SK-N-SH (cell line): ENCODE results near the gene LCN15. TPM values are rescaled to one million over a fixed set of nuclear protein-coding genes. Genes with fewer than 3 reads are reported as not detected.

Experiments
- CTCF ChIA-PET: fragments of 300-600, 350-600 bp; formaldehyde crosslinking; extraction: SDS; loops from one replicate; lab custom pipeline; 2021; lab: Yijun Ruan, JAX
- POLR2A ChIA-PET: fragments of 350-600 bp; sonication (Branson Sonifier 250); formaldehyde crosslinking; extraction: SDS; loops from one replicate; lab custom pipeline; 2020; ENCODE audit warnings: antibody characterized with exemption, inconsistent platforms; lab: Yijun Ruan, JAX
- DNase-seq: peaks from one replicate; pipeline ENCODE4 v3.0.0; 2012
- H2AFZ ChIP-seq: fragments of 200-600 bp; sonication (generic); 2 replicates; pipeline ENCODE4 v1.8.1; 2016; ENCODE audit warnings: antibody characterized with exemption, mild to moderate bottlenecking, low read depth
- H3F3A ChIP-seq: fragments of 200-600 bp; sonication (generic); replicated peaks from 2 replicates; pipeline ENCODE3; 2016; ENCODE audit warnings: antibody characterized with exemption, mild to moderate bottlenecking; ENCODE audit not compliant: insufficient read depth
- H3K27ac ChIP-seq, 2 experiments: fragments of 200-500 bp in 1 of 2; fragments of 200-600 bp in 1 of 2; sonication (Bioruptor generic) in 1 of 2; sonication (generic), shearing (Covaris generic) in 1 of 2; 2 replicates each; pipeline versions ENCODE4 v1.5.1 to v1.6.1; 2014 to 2016; ENCODE audit warnings: low read depth in 2 of 2, inconsistent platforms in 1 of 2, low read length in 1 of 2, mild to moderate bottlenecking in 1 of 2, mixed read lengths in 1 of 2
- H3K27me3 ChIP-seq: fragments of 200-600 bp; sonication (generic), shearing (Covaris generic); 2 replicates; pipeline ENCODE4 v1.6.1; 2016; ENCODE audit warnings: mixed run types; ENCODE audit not compliant: insufficient read depth
- H3K36me3 ChIP-seq, 2 experiments: fragments of 200-500 bp in 1 of 2; fragments of 200-600 bp in 1 of 2; sonication (Bioruptor generic) in 1 of 2; sonication (generic) in 1 of 2; replicated peaks in 1 of 2; 2 replicates each; pipeline versions ENCODE3 to v1.5.1; 2014 to 2016; ENCODE audit warnings: low read length in 1 of 2, mild to moderate bottlenecking in 1 of 2; ENCODE audit not compliant: insufficient read depth in 2 of 2, control insufficient read depth in 1 of 2
- H3K4me1 ChIP-seq, 2 experiments: fragments of 200-500 bp in 1 of 2; fragments of 200-600 bp in 1 of 2; sonication (Bioruptor generic) in 1 of 2; sonication (generic), shearing (Covaris generic) in 1 of 2; 2 replicates each; pipeline versions ENCODE4 v1.5.1 to v1.6.1; 2014 to 2016; ENCODE audit warnings: low read depth in 1 of 2, low read length in 1 of 2, mixed run types in 1 of 2; ENCODE audit not compliant: insufficient read depth in 2 of 2, control insufficient read depth in 1 of 2
- H3K4me2 ChIP-seq: fragments of 200-600 bp; sonication (generic), shearing (Covaris generic); 2 replicates; pipeline ENCODE4 v1.6.1; 2017; ENCODE audit warnings: mixed run types
- H3K4me3 ChIP-seq, 2 experiments: fragments of 200-500 bp in 1 of 2; fragments of 200-600 bp in 1 of 2; sonication (Bioruptor generic) in 1 of 2; sonication (generic), shearing (Covaris generic) in 1 of 2; 2 replicates each; pipeline versions ENCODE4 v1.5.1 to v1.8.1; 2014 to 2016; ENCODE audit warnings: low read depth in 2 of 2, inconsistent platforms in 1 of 2, low read length in 1 of 2, mild to moderate bottlenecking in 1 of 2, mixed read lengths in 1 of 2, moderate library complexity in 1 of 2
- H3K79me2 ChIP-seq: fragments of 200-600 bp; sonication (generic); 2 replicates; pipeline ENCODE4 v1.8.1; 2017; ENCODE audit warnings: mild to moderate bottlenecking; ENCODE audit not compliant: insufficient read depth
- H3K9ac ChIP-seq: fragments of 200-600 bp; sonication (generic); 2 replicates; pipeline ENCODE4 v1.6.1; 2017; ENCODE audit warnings: mixed run types
- H3K9me2 ChIP-seq: fragments of 200-600 bp; sonication (generic); 2 replicates; pipeline ENCODE4 v1.6.1; 2017; ENCODE audit warnings: mixed run types
- H3K9me3 ChIP-seq: fragments of 200-600 bp; sonication (generic); 2 replicates; pipeline ENCODE4 v1.6.1; 2017; ENCODE audit warnings: mixed run types, mild to moderate bottlenecking, moderate library complexity
- H4K20me1 ChIP-seq: fragments of 200-600 bp; sonication (generic); 2 replicates; pipeline ENCODE4 v1.6.1; 2017; ENCODE audit warnings: mild to moderate bottlenecking, mixed run types; ENCODE audit not compliant: insufficient read depth
- CHD2 ChIP-seq: fragments of 150-350 bp; IDR thresholded peaks from 2 replicates; pipeline ENCODE4 v1.6.1; 2018; ENCODE audit warnings: low read length; ENCODE audit not compliant: partially characterized antibody
- EZH2phosphoT487 ChIP-seq: fragments of 200-600 bp; sonication (generic); IDR thresholded peaks from 2 replicates; pipeline ENCODE4 v1.6.1; 2017; ENCODE audit warnings: low read depth, mixed run types, mild to moderate bottlenecking, antibody characterized with exemption, moderate library complexity, borderline replicate concordance
- FOSL2 ChIP-seq: IDR thresholded peaks from 2 replicates; pipeline ENCODE4 v1.4.0; 2012; ENCODE audit warnings: low read depth, mild to moderate bottlenecking, moderate library complexity, borderline replicate concordance
- FOXJ3 ChIP-seq: sonication (generic); formaldehyde crosslinking; IDR thresholded peaks from 2 replicates; pipeline ENCODE4 v1.5.1; 2020; ENCODE audit warnings: mild to moderate bottlenecking, missing genetic modification reagents
- FOXM1 ChIP-seq: IDR thresholded peaks from 2 replicates; pipeline ENCODE4 v1.4.0; 2012; ENCODE audit warnings: low read depth, mild to moderate bottlenecking
- GATA2 ChIP-seq: sonication (generic); formaldehyde crosslinking; IDR thresholded peaks from 2 replicates; pipeline ENCODE4 v1.5.0; 2020; ENCODE audit warnings: mild to moderate bottlenecking, missing genetic modification reagents
- JUND ChIP-seq: IDR thresholded peaks from 2 replicates; pipeline ENCODE4 v1.4.0; 2012
- RAD21 ChIP-seq: IDR thresholded peaks from 2 replicates; pipeline ENCODE4 v1.6.1; 2012; ENCODE audit warnings: mild to moderate bottlenecking, low read length
- RCOR1 ChIP-seq: fragments of 150-350 bp; IDR thresholded peaks from 2 replicates; pipeline ENCODE4 v1.6.1; 2017; ENCODE audit warnings: antibody characterized with exemption, low read length
- RFX5 ChIP-seq: IDR thresholded peaks from 2 replicates; pipeline ENCODE4 v1.6.1; 2012; ENCODE audit warnings: mild to moderate bottlenecking, improper control_type of control experiment, low read length
- SIN3A ChIP-seq: IDR thresholded peaks from 2 replicates; pipeline ENCODE4 v1.6.1; 2012; ENCODE audit warnings: low read depth, mild to moderate bottlenecking, low read length, moderate library complexity, borderline replicate concordance
- SMC3 ChIP-seq: IDR thresholded peaks from 2 replicates; pipeline ENCODE4 v1.6.1; 2012; ENCODE audit warnings: low read depth, low read length, improper control_type of control experiment
- TAF1 ChIP-seq: IDR thresholded peaks from 2 replicates; pipeline ENCODE4 v1.6.1; 2012; ENCODE audit warnings: low read depth, mild to moderate bottlenecking, low read length, moderate library complexity, borderline replicate concordance
- TCF12 ChIP-seq: IDR thresholded peaks from 2 replicates; pipeline ENCODE4 v1.4.0; 2012
- TEAD4 ChIP-seq: IDR thresholded peaks from 2 replicates; pipeline ENCODE4 v1.4.0; 2012; ENCODE audit warnings: mild to moderate bottlenecking, borderline replicate concordance; ENCODE audit not compliant: insufficient read depth
- YY1 ChIP-seq: IDR thresholded peaks from 2 replicates; pipeline ENCODE4 v1.4.0; 2012; ENCODE audit warnings: low read depth, mild to moderate bottlenecking
- WGBS: methylation state at CpG from one replicate; pipeline ENCODE4 v1.1.6; 2017; ENCODE audit warnings: low lambda C conversion rate; 5-methylcytosine and 5-hydroxymethylcytosine counted together
- polyA plus RNA-seq, 3 experiments: library from polyadenylated mRNA; depleted of rRNA; stranded (reverse); fragments of >200 nt; gene quantifications; 2 replicates each; pipeline ENCODE4 v1.2.3, GENCODE V29; 2012
- TF ChIP-seq, protein P1 (sequence below): IDR thresholded peaks from 2 replicates; pipeline ENCODE4 v1.4.0; 2012; ENCODE audit warnings: low read depth
- TF ChIP-seq, protein P2 (sequence below): IDR thresholded peaks from 2 replicates; pipeline ENCODE4; 2012
- TF ChIP-seq, protein P3 (sequence below): IDR thresholded peaks from 2 replicates; pipeline ENCODE4 v1.6.1; 2012; ENCODE audit warnings: mild to moderate bottlenecking, low read depth, low read length, moderate library complexity
- TF ChIP-seq, protein P4 (sequence below): IDR thresholded peaks from 2 replicates; pipeline ENCODE4 v1.4.0; 2012; ENCODE audit warnings: low read depth, borderline replicate concordance
- TF ChIP-seq, protein P5 (sequence below): fragments of 150-350 bp; IDR thresholded peaks from 2 replicates; pipeline ENCODE4 v1.6.1; 2017; ENCODE audit warnings: antibody characterized with exemption, low read length, low read depth, borderline replicate concordance
- TF ChIP-seq, protein P6 (sequence below): IDR thresholded peaks from 2 replicates; pipeline ENCODE4 v1.4.0; 2012; ENCODE audit warnings: low read depth, borderline replicate concordance

Gene LCN15
- polyA plus RNA-seq, 1 of the 3 experiments (the other 2 are of a cell fraction): 0.08 TPM

DNA sequence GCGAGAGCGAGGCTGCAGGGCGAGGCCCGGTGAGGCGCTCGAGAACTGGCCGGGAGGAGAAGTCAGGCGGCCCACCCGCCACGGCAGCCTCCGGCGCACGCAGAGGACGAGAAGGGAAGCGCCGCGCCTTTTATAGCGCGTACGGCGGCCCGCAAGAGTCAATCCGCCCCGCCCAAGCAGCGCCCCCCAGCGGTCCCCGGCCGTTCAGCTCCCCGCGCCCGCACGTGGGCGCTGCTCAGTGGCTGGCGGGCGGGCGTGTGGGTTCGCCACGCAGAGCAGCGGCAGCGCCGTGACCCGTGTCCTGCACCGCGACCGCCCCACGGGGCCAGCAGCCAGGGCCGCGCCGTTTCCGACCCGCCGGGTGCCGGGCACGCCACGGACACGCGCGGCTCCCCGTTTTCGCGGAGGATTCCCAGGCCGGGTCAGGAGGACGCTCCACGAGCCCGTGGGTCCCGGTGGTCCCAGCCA lies 36.2 kb downstream of the LCN15 start:
- Histone ChIP-seq H3K4me2 (peak overlapping the region; percentile 84), H3K79me2 (peaks cover 65% of the 10 kb centered on the region), H3K36me3 (peaks cover 25 to 26% of the 10 kb centered on the region in 2 experiments), H3K9me3 (no peaks in the 10 kb centered on the region), H4K20me1 (peaks cover 46% of the 10 kb centered on the region), H3K27me3 (no peaks in the 10 kb centered on the region), H3K27ac (peak overlapping the region in 1 of 2 experiments; percentile 63; a peak in 2 of 4 replicates), H3K9ac (peak overlapping the region; percentile 95), H3F3A (peaks cover 24% of the 10 kb centered on the region), H3K4me3 (peak overlapping the region; percentile 83 to 85), H3K4me1 (peaks cover 12 to 25% of the 10 kb centered on the region in 2 experiments; a peak in 2 of 4 replicates), H3K9me2 (no peaks in the 10 kb centered on the region), H2AFZ (peak overlapping the region; percentile 84)
- ChIA-PET CTCF (interaction anchor here (0.6 to 6.8 kb wide), 25 partner anchors 9 to 491 kb away, joined by 3 to 99 read pairs (median 5); partner anchors contain the start of genes DIPK1B, LCN10 and LCN8), POLR2A (interaction anchor here (0.5 to 5.2 kb wide), 20 partner anchors 8 to 435 kb away, joined by 3 to 51 read pairs (median 3); partner anchors contain the start of gene LCN8)
- WGBS: 0% methylated on average over 2 of the region's 66 CpGs
- DNase-seq: peak; percentile 98
- peak; percentile 98 for TF ChIP-seq TAF1
- peak; percentile 75 for TF ChIP-seq YY1
- TF ChIP-seq, protein P1, sequence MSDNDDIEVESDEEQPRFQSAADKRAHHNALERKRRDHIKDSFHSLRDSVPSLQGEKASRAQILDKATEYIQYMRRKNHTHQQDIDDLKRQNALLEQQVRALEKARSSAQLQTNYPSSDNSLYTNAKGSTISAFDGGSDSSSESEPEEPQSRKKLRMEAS: peak; percentile 98
- TF ChIP-seq, protein P2, sequence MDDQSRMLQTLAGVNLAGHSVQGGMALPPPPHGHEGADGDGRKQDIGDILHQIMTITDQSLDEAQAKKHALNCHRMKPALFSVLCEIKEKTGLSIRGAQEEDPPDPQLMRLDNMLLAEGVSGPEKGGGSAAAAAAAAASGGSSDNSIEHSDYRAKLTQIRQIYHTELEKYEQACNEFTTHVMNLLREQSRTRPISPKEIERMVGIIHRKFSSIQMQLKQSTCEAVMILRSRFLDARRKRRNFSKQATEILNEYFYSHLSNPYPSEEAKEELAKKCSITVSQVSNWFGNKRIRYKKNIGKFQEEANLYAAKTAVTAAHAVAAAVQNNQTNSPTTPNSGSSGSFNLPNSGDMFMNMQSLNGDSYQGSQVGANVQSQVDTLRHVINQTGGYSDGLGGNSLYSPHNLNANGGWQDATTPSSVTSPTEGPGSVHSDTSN: peak; percentile 34; the same call in 1 of the 2 replicates
- no peak for TF ChIP-seq FOXM1
- TF ChIP-seq, protein P3, sequence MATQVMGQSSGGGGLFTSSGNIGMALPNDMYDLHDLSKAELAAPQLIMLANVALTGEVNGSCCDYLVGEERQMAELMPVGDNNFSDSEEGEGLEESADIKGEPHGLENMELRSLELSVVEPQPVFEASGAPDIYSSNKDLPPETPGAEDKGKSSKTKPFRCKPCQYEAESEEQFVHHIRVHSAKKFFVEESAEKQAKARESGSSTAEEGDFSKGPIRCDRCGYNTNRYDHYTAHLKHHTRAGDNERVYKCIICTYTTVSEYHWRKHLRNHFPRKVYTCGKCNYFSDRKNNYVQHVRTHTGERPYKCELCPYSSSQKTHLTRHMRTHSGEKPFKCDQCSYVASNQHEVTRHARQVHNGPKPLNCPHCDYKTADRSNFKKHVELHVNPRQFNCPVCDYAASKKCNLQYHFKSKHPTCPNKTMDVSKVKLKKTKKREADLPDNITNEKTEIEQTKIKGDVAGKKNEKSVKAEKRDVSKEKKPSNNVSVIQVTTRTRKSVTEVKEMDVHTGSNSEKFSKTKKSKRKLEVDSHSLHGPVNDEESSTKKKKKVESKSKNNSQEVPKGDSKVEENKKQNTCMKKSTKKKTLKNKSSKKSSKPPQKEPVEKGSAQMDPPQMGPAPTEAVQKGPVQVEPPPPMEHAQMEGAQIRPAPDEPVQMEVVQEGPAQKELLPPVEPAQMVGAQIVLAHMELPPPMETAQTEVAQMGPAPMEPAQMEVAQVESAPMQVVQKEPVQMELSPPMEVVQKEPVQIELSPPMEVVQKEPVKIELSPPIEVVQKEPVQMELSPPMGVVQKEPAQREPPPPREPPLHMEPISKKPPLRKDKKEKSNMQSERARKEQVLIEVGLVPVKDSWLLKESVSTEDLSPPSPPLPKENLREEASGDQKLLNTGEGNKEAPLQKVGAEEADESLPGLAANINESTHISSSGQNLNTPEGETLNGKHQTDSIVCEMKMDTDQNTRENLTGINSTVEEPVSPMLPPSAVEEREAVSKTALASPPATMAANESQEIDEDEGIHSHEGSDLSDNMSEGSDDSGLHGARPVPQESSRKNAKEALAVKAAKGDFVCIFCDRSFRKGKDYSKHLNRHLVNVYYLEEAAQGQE: peak; percentile 76; the same call in 1 of the 2 replicates
- peak; percentile 85 for TF ChIP-seq CHD2
- no peak for TF ChIP-seq EZH2phosphoT487
- no peak for TF ChIP-seq RFX5
- TF ChIP-seq SIN3A: peak; percentile 97
- no peak for TF ChIP-seq SMC3
- TF ChIP-seq, protein P4, sequence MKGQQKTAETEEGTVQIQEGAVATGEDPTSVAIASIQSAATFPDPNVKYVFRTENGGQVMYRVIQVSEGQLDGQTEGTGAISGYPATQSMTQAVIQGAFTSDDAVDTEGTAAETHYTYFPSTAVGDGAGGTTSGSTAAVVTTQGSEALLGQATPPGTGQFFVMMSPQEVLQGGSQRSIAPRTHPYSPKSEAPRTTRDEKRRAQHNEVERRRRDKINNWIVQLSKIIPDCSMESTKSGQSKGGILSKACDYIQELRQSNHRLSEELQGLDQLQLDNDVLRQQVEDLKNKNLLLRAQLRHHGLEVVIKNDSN: no peak
- TF ChIP-seq, protein P5, sequence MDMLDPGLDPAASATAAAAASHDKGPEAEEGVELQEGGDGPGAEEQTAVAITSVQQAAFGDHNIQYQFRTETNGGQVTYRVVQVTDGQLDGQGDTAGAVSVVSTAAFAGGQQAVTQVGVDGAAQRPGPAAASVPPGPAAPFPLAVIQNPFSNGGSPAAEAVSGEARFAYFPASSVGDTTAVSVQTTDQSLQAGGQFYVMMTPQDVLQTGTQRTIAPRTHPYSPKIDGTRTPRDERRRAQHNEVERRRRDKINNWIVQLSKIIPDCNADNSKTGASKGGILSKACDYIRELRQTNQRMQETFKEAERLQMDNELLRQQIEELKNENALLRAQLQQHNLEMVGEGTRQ: no peak
- TF ChIP-seq TCF12: peak; percentile 23; the same call in 1 of the 2 replicates
- TF ChIP-seq JUND: no peak
- TF ChIP-seq, protein P6, sequence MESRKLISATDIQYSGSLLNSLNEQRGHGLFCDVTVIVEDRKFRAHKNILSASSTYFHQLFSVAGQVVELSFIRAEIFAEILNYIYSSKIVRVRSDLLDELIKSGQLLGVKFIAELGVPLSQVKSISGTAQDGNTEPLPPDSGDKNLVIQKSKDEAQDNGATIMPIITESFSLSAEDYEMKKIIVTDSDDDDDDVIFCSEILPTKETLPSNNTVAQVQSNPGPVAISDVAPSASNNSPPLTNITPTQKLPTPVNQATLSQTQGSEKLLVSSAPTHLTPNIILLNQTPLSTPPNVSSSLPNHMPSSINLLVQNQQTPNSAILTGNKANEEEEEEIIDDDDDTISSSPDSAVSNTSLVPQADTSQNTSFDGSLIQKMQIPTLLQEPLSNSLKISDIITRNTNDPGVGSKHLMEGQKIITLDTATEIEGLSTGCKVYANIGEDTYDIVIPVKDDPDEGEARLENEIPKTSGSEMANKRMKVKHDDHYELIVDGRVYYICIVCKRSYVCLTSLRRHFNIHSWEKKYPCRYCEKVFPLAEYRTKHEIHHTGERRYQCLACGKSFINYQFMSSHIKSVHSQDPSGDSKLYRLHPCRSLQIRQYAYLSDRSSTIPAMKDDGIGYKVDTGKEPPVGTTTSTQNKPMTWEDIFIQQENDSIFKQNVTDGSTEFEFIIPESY: peak; percentile 74; the same call in 1 of the 2 replicates
- TF ChIP-seq TEAD4: no peak
- peak; percentile 42; the same call in 1 of the 2 replicates for TF ChIP-seq FOSL2
- TF ChIP-seq RCOR1: peak; percentile 56; the same call in 1 of the 2 replicates
- no peak for TF ChIP-seq FOXJ3 (CRISPR knock-in tag)
- TF ChIP-seq RAD21: no peak
- no peak for TF ChIP-seq GATA2 (CRISPR knock-in tag)
